ENCODE data around the gene GPC3.
A peak's percentile ranks its signal among the peaks of the same experiment; 100 is the strongest.

The GPC3 gene

DNA sequence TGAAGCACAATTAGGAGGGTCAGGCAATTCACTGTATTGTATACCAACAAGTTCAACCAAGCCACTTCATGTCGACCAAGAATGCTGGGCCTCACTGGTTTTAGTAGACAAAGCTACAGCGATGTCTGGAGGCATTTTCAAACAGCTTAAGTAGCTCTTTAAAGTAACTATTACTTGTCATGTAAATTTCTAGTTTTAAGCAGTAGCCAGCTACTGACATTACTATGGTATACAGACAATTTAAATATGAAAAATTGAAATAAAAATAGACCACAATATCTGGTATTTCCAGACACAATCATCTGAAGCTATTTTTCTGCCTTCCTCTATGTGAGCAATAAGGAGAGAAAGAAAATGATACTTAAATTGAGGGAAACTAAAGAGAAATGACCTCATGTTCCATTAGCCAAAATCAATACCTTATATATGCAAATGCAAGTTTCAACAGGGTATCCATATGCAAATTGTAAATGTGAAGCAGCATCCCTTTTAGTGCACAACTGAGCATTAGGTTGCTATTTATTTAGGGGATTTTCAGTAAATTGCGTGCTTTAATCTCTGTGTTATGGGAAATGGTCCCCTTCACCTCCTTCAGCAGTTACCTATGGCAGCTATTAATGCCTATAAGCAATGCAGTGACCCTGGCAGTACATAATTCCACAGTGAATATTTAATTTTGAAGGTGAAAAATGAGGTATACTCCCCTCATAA, 119.5 kb downstream of the GPC3 start:
- TF ChIP-seq, protein P1, sequence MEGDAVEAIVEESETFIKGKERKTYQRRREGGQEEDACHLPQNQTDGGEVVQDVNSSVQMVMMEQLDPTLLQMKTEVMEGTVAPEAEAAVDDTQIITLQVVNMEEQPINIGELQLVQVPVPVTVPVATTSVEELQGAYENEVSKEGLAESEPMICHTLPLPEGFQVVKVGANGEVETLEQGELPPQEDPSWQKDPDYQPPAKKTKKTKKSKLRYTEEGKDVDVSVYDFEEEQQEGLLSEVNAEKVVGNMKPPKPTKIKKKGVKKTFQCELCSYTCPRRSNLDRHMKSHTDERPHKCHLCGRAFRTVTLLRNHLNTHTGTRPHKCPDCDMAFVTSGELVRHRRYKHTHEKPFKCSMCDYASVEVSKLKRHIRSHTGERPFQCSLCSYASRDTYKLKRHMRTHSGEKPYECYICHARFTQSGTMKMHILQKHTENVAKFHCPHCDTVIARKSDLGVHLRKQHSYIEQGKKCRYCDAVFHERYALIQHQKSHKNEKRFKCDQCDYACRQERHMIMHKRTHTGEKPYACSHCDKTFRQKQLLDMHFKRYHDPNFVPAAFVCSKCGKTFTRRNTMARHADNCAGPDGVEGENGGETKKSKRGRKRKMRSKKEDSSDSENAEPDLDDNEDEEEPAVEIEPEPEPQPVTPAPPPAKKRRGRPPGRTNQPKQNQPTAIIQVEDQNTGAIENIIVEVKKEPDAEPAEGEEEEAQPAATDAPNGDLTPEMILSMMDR (IDR thresholded peaks at IDR 0.05), result no peak
- no peaks in the 10 kb centered on the region for H3K36me3 ChIP-seq
- intact Hi-C loops (cut with DNase I; ENCODE audit: low total_unique reads), result no loop called here
- no peak for DNase-seq
- no peak overlapping the region for H3K4me3 ChIP-seq
- H3K4me1 ChIP-seq, result no peaks in the 10 kb centered on the region
- H3K27me3 ChIP-seq, result no peaks in the 10 kb centered on the region
- H3K9me3 ChIP-seq, result peaks cover 0 to 8% (median 7%) of the 10 kb centered on the region in 3 donors
- H3K27ac ChIP-seq, result no peak overlapping the region

DNA sequence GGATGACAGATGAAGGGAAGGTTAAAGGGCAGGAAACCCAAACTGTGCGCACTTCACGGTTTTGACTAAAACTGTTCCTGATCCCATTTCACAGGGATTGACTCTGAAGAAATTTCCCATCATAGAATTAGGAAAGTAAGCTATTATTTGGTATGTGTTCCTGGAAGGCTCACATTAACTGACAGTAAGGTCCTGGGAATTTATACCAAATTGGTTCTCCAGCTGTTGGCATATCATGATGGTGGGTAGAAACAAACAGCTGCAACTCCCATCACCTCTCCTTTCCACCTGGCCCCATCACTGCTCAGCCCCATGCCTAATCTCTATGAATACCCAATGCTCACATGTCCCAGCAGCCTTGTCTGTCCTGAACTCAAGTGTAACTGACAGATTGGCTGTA, 121.2 kb downstream of the GPC3 start:
- Histone ChIP-seq H3K9me3 (peaks cover 0 to 8% (median 7%) of the 10 kb centered on the region in 3 donors), H3K36me3 (no peaks in the 10 kb centered on the region), H3K27ac (no peak overlapping the region), H3K27me3 (no peaks in the 10 kb centered on the region), H3K4me3 (no peak overlapping the region), H3K4me1 (no peaks in the 10 kb centered on the region)
- intact Hi-C loops (cut with DNase I; ENCODE audit: low total_unique reads), result no loop called here
- TF ChIP-seq, protein P1 (IDR thresholded peaks at IDR 0.05), result no peak
- no peak for DNase-seq

DNA sequence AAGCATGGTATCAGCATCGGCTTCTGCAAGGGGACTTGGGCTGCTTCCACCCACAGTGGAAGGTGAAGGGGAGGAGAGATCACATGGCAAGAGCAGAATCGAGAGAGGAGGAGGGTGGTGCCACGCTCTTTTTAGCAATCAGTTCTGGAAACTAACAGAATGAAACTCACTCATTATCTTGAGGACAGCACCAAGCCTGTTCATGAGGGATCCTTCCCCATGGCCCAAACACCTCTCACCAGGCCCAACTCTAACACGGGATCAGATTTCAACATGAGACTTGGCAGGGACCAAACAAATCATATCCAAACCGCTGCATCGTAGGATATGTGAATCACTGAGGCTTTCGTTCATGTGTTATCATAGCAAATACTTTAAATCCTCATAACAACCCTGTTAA, 125.5 kb downstream of the GPC3 start:
- peak; percentile 41 to 57 for DNase-seq
- H3K4me3 ChIP-seq, result no peak overlapping the region
- TF ChIP-seq, protein P1 (IDR thresholded peaks at IDR 0.05), result no peak
- H3K27ac ChIP-seq, result no peak overlapping the region
- H3K4me1 ChIP-seq, result no peaks in the 10 kb centered on the region
- no peaks in the 10 kb centered on the region for H3K36me3 ChIP-seq
- no peaks in the 10 kb centered on the region for H3K9me3 ChIP-seq
- H3K27me3 ChIP-seq, result no peaks in the 10 kb centered on the region
- intact Hi-C loops (cut with DNase I; ENCODE audit: low total_unique reads), result no loop called here

DNA sequence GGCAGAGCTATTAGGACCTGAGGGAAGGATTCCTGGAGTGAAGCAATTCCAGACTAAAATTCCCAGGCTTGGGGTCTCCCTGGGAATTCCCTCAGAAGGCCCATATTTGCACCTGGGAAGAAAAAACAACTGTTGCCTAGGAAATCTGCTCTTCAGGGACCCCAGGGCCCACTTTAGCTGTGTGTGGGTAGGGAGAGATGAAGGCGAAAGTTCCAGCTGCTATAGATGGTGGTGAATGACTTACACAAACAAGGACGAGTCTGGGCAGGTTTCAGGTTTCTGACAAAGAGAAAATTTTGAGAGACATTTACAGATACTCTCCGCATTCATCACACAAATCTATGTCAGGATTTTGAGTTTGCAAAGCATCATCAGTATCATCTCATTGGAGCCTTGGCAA, 126.1 kb downstream of the GPC3 start:
- H3K4me3 ChIP-seq, result no peak overlapping the region
- no peak overlapping the region for H3K27ac ChIP-seq
- H3K9me3 ChIP-seq, result no peaks in the 10 kb centered on the region
- no peak for DNase-seq
- no peaks in the 10 kb centered on the region for H3K27me3 ChIP-seq
- TF ChIP-seq, protein P1 (IDR thresholded peaks at IDR 0.05), result no peak
- intact Hi-C loops (cut with DNase I; ENCODE audit: low total_unique reads), result no loop called here
- no peaks in the 10 kb centered on the region for H3K36me3 ChIP-seq
- H3K4me1 ChIP-seq, result no peaks in the 10 kb centered on the region

DNA sequence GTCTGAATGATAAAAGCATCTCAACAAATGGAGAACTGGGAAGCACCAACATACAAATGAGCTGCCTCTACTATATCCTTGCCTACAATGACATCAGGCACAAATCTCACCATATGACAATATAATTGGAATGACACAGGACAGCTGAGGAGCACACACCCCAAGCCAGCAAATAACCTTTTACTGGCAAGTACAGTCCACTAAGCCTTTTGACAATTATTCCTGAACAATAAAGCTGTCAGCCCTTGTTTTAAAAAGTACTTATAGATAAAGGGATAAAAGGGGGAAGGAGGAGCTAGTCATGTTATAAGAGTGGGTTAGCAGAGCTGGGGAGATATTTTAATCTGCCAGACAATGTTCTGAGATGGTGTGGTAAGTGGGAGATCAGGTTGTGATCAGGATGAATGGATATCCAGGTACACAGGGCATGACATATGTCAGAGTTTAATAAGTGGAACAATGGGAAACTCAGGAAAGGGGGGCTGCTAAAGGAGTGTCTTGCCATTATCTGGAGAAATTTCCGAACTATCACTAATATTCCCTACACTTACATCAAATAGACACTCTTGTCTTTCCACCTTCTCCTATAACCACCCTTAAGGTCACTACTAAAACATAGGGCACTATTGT, 127.6 kb downstream of the GPC3 start:
- H3K27ac ChIP-seq, result no peak overlapping the region
- DNase-seq, result no peak
- intact Hi-C loops (cut with DNase I; ENCODE audit: low total_unique reads), result no loop called here
- no peaks in the 10 kb centered on the region for H3K36me3 ChIP-seq
- TF ChIP-seq, protein P1 (IDR thresholded peaks at IDR 0.05), result no peak
- no peaks in the 10 kb centered on the region for H3K9me3 ChIP-seq
- no peaks in the 10 kb centered on the region for H3K27me3 ChIP-seq
- H3K4me1 ChIP-seq, result no peaks in the 10 kb centered on the region
- no peak overlapping the region for H3K4me3 ChIP-seq
